ENCODE data around the gene SENP2. TPM values are rescaled to one million over a fixed set of nuclear protein-coding genes. Genes with fewer than 3 reads are reported as not detected.

The SENP2 gene
- polyA plus RNA-seq, 1 donor (not counting 4 experiments of a cell fraction or from before 2014, with no cell fraction given): 12.6 TPM

DNA sequence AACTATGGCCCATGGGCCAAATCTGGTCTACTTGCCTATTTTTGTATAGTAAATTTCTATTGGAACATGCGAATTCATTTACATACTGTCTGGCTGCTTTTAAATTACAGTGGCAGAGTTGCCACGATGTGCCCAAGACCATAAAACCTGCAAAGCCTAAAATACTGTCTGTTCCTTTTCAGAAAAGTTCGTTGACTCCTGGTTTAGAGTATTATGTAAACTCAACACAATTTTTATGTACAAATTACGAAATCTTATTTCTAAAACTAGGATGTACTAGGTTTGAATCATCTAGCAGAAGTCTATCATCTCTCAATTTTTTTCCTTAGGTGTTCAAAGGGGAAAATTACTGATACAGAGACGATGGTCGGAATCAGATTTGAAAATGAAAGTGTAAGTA, 26.9 kb downstream of the SENP2 start:
- H3K9ac ChIP-seq (ENCODE audit: control insufficient read depth, extremely low read depth, insufficient read depth, low read length): no peak overlapping the region
- no peaks in the 10 kb centered on the region for H4K20me1 ChIP-seq (ENCODE audit: control insufficient read depth, extremely low read depth, insufficient read depth, low read length)
- H3K9me1 ChIP-seq (ENCODE audit: control insufficient read depth, extremely low read depth, insufficient read depth, low read length): no peaks in the 10 kb centered on the region
- no peak overlapping the region for H2AFZ ChIP-seq (ENCODE audit: control insufficient read depth, low read length)
- no peak overlapping the region for H3K4me3 ChIP-seq (ENCODE audit: control insufficient read depth in 2 of 3, extremely low read depth in 1 of 3, insufficient read depth in 2 of 3, low read depth in 1 of 3, low read length in 3 of 3)
- H3K27me3 ChIP-seq (ENCODE audit: control insufficient read depth, extremely low read depth, insufficient read depth, low read length): no peaks in the 10 kb centered on the region
- no peaks in the 10 kb centered on the region for H3K9me3 ChIP-seq (ENCODE audit: control insufficient read depth, low read depth, low read length)
- no peaks in the 10 kb centered on the region for H3K4me1 ChIP-seq (ENCODE audit: control insufficient read depth, extremely low read depth, insufficient read depth, low read length)
- no peak for TF ChIP-seq EZH2 (IDR thresholded peaks at IDR 0.05; ENCODE audit: low read length)
- no peak for TF ChIP-seq CTCF (optimal IDR thresholded peaks at IDR 0.05 in 1 of 3, IDR thresholded peaks at IDR 0.05 in 1 of 3, conservative IDR thresholded peaks at IDR 0.05 in 1 of 3; ENCODE audit: extremely low read depth in 1 of 3, insufficient read depth in 2 of 3, low read length in 3 of 3)
- H3K27ac ChIP-seq (ENCODE audit: control insufficient read depth, insufficient read depth, low read length): no peak overlapping the region
- no peaks in the 10 kb centered on the region for H3K79me2 ChIP-seq (ENCODE audit: control insufficient read depth, insufficient read depth, low read length)
- dilution Hi-C loops (cut with MboI; ENCODE audit: extremely low pct_ligation_motif_present, low sequenced_read_pairs): no loop called here
- peaks cover 4 to 17% of the 10 kb centered on the region in 2 experiments for H3K36me3 ChIP-seq (ENCODE audit: control insufficient read depth in 2 of 2, extremely low read depth in 1 of 2, insufficient read depth in 2 of 2, low read length in 2 of 2)
- no peak for FAIRE-seq
- no peak overlapping the region for H3K4me2 ChIP-seq (ENCODE audit: control insufficient read depth, extremely low read depth, insufficient read depth, low read depth, low read length)
- no peak for DNase-seq (ENCODE audit: low read depth, low spot score)

- H3K27ac ChIP-seq (ENCODE audit: control insufficient read depth, insufficient read depth, low read length): no peak overlapping the region
- DNase-seq (ENCODE audit: low read depth, low spot score): no peak
- H3K36me3 ChIP-seq (ENCODE audit: control insufficient read depth in 2 of 2, extremely low read depth in 1 of 2, insufficient read depth in 2 of 2, low read length in 2 of 2): peaks cover 7 to 9% of the 10 kb centered on the region in 2 experiments
- H3K4me3 ChIP-seq (ENCODE audit: control insufficient read depth in 2 of 3, extremely low read depth in 1 of 3, insufficient read depth in 2 of 3, low read depth in 1 of 3, low read length in 3 of 3): no peak overlapping the region
- H4K20me1 ChIP-seq (ENCODE audit: control insufficient read depth, extremely low read depth, insufficient read depth, low read length): no peaks in the 10 kb centered on the region
- no peak overlapping the region for H3K9ac ChIP-seq (ENCODE audit: control insufficient read depth, extremely low read depth, insufficient read depth, low read length)
- no peaks in the 10 kb centered on the region for H3K79me2 ChIP-seq (ENCODE audit: control insufficient read depth, insufficient read depth, low read length)
- no peaks in the 10 kb centered on the region for H3K4me1 ChIP-seq (ENCODE audit: control insufficient read depth, extremely low read depth, insufficient read depth, low read length)
- H3K9me1 ChIP-seq (ENCODE audit: control insufficient read depth, extremely low read depth, insufficient read depth, low read length): peaks cover 2% of the 10 kb centered on the region
- dilution Hi-C loops (cut with MboI; ENCODE audit: extremely low pct_ligation_motif_present, low sequenced_read_pairs): no loop called here
- no peaks in the 10 kb centered on the region for H3K9me3 ChIP-seq (ENCODE audit: control insufficient read depth, low read depth, low read length)
- no peak for FAIRE-seq
- no peak overlapping the region for H2AFZ ChIP-seq (ENCODE audit: control insufficient read depth, low read length)
- TF ChIP-seq EZH2 (IDR thresholded peaks at IDR 0.05; ENCODE audit: low read length): no peak
- TF ChIP-seq CTCF (optimal IDR thresholded peaks at IDR 0.05 in 1 of 3, IDR thresholded peaks at IDR 0.05 in 1 of 3, conservative IDR thresholded peaks at IDR 0.05 in 1 of 3; ENCODE audit: extremely low read depth in 1 of 3, insufficient read depth in 2 of 3, low read length in 3 of 3): no peak
- no peaks in the 10 kb centered on the region for H3K27me3 ChIP-seq (ENCODE audit: control insufficient read depth, extremely low read depth, insufficient read depth, low read length)
- H3K4me2 ChIP-seq (ENCODE audit: control insufficient read depth, extremely low read depth, insufficient read depth, low read depth, low read length): no peak overlapping the region
Observed at GRCh38 chr3:185623939-185624665, 38.0 kb downstream of the SENP2 start.
